Cortex of kidney (tissue), 1 donor: ENCODE data around the gene ANKRD42.
A peak's percentile ranks its signal among the peaks of the same experiment; 100 is the strongest.

ENCODE experiments used
- DNase-seq: peaks from one replicate; lab custom pipeline; 2025; lab: John Stamatoyannopoulos, UW

ANKRD42 gene

GRCh38 chr11:83193315-83194280 lies at the start of gene ANKRD42:
TSS of gene ANKRD42 (plus strand) at chr11:83193712. CDS start at chr11:83194671, 959 bp downstream.
- DNase-seq, result no peak

DNA sequence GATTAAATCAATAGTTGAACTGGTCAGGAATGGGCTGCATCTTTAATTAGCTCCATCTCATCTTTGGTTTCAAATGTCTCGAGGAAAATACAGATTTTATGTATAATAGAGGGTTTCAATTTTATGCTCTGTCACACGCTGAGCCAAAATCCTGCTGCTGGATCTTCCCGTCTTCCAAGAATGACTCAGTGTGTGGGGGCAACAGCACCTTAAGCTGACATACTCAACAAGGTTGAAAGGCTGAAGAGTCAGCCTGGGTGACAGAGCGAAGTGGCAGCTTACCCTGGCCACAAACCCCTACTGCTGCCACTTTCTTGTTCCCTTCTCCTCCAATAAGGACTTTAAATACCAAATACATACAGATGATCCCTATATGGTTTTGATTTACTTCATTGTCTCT lies 45.6 kb upstream of the ANKRD42 start:
- no peak for DNase-seq

GRCh38 chr11:83150450-83150849 lies 43.1 kb upstream of the ANKRD42 start:
- DNase-seq, result no peak

DNA sequence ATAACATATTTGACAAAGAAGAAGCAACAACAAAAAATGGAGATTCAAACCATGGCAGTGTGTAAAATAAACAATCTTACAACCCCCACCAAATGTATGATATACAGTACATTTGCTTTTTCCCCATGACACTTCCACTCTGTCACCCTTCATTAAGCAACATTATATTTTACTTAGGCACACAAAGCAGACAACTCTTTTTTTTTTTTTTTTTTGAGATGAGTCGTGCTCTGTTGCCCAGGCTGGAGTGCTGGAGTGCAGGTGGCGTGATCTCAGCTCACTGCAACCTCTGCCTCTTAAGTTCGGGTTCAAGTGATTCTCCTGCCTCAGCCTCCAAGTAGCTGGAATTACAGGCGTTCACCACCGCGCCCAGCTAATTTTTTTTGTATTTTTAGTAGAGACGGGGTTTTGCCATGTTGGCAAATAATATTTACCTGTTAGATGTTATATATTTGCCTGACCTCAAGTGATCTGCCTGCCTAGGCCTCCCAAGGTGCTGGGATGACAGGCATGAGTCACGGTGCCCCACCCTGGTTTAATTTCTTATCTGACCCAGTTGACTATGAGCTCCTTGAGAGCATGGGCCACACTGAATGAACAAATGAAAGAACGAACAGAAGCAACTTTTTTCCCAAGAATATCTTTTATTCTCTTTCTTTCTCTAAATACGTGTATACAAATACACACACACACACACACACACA lies 42.1 kb upstream of the ANKRD42 start:
- DNase-seq, result no peak

DNA sequence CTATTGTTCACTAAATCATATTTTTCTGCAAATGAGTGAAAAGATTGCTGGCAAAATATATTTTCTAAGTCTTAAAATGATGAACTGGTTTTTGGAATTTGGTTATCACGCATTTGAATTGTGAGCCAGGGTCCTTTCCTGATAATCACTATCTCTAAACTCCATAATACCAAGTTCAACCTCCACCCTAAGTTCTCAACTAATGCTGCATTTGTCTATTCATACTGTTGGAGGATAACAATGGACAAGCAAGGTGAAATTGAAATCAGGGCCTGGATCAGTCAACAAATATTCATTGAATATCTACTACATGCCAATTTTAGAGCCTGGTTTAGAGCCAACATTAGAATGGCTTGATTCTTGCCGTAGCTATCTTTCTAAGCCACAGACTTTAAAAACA lies 41.2 kb upstream of the ANKRD42 start:
- DNase-seq, result no peak

DNA sequence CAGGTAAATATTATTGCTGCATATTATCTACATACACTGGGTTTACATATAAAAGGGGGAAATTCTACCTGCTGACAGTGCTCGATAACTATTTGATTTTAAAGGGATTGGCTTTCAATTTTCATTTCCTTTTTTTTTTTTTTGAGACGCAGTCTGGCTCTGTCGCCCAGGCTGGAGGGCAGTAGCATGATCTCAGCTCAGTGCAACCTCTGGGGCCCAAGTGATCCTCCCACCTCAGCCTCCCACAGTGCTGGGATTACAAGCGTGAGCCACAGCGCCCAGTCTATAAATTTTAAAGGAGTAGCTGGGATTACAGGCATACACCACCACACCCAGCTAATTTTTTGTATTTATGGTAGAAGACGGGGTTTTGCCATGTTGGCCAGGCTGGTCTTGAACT lies 39.7 kb upstream of the ANKRD42 start:
- DNase-seq, result no peak

DNA sequence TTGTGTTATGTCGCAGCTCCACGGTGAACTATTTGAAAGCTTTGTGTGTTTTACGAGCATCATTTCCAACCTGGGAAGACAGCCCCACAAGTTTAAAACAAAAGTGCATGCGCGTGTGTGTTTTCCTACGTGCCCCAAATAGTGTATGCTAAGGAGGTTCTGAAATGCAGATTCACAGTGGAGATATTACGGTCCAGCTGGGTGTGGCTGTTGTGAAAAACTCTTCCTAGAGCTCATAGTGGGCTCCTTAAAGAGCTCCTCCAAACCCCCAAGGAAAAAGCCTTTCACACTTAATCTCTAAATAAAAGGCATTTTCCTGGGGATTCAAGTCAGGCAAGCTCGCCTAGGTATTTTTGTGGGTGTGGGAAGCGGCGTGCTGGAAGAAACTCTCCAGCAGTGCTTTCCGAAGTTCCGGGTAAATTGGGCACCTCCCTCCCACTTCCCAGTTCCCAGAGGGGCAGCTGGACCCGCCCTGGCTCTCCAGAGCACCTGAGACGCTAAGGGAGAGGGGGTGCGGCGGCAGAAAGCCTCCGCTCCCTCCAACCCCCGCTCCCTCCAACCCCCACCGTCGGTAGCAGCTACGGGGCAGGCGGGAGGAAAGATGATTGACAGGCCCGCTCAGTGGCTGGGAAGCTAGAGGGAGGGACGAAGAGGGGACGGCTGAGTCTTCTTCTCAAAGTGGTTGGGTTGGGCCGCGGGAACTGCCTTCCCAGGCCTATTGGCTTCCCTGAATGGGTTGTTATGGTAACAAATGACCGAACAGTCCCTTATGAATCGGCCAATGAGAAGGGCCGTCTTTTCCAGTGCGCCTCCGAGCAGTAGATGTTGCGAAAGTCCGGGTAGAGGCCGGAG lies 37.1 kb upstream of the ANKRD42 start:
- peak; percentile 54 for DNase-seq

DNA sequence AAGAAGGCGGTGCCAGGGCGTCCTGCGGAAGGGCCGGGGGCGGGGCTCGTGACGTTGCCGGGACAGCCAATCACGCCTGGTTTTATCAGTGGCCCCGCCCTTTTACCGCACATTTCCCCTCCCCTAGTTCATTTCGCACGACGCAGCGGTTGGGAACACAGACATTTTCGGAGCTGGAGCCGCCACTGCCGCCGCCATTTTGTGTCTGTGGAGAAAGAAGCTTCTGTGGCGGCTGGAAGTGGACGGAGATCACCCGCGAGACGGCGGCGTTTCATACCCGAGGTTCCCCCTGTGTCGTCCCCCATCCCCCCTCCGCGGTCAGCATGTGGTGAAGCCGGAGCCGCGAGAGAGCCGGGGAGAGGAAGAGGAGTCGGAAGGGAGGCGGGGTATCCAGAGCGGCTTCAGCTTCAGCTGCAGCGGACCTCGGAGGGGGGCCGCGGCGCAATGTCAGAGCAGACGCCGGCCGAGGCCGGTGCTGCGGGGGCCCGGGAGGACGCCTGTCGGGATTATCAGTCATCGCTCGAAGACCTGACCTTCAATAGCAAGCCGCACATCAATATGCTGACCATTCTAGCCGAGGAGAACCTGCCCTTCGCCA lies 36.4 kb upstream of the ANKRD42 start, which contains the start of gene PCF11:
Gene PCF11, plus strand, starts transcription at position 136 of the 598 bp plus-strand sequence. Its CDS starts 309 bp downstream, at position 445.
- peak; percentile 54 for DNase-seq

DNA sequence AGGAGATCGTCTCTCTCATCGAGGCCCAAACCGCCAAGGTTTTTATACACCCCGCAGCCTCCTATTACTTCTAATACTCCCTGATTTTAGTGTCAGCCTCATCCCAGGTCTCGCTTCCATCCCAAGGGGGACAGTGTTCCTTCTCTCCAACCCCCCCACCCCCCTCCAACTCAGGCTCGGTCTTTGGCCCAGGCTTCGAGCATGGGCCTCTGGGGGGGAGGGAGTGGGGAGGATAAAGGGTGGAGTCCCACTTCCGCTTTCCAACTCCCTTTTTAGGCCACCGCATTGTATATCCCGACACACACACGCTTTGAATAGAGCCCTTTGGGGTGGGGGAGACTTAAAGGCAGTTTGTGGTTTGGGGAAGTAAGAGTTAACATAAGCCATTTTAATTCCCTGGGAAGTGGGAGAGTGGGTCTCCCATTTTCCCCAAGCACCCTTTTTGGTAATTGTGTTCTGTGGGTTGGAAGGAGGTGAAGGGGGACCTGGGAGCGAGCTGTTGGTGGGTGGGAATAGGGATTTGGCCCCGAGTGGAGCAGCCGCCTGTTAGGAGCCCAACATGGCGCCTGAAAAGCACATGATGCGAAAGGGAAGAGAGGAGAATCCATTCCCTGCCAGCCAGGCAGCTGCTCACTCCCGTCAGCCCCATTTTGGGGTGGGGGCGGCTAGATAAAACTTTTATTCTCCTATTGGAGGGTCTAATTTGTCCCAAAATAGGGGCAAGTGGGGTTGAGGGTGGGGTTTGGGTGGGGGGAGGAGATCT lies 35.7 kb upstream of the ANKRD42 start:
- DNase-seq, result no peak

GRCh38 chr11:83158357-83158786 lies 35.1 kb upstream of the ANKRD42 start:
- no peak for DNase-seq

GRCh38 chr11:83158965-83159901 lies 34.3 kb upstream of the ANKRD42 start:
- no peak for DNase-seq

GRCh38 chr11:83159902-83160865 lies 33.3 kb upstream of the ANKRD42 start:
- no peak for DNase-seq

DNA sequence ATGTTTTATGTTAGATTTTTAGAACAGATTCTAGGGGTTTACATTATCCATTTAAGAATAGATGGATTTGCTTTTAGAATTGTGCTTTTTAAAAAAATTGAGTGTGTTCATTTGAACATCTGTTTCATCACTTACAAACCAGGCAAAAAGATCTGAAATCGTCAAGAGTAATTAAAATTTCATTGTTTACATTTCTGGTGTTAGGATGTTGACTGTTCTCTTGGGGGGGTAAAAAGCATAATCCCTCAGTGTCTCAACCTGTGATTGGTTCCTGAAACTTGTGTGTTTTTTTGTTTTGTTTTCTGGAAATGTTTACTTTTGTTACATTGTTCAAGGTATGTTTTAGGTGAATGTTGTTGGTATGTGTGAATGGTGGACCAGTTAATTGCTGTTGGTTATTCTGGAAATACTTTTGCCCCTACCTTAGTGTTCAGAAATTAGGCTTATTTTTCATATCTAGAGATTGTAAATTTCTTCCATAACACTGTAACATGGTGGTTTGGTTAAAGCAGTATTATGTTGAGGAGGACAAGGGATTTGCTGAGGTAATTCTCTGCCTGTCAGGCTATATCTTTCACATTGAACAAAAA lies 31.8 kb upstream of the ANKRD42 start:
- no peak for DNase-seq

GRCh38 chr11:83162377-83162776 lies 31.1 kb upstream of the ANKRD42 start:
- DNase-seq, result no peak

GRCh38 chr11:83166193-83166866 lies 27.2 kb upstream of the ANKRD42 start:
- DNase-seq, result no peak

- DNase-seq, result no peak
These were observed 24.8 kb upstream of the ANKRD42 start for GRCh38 chr11:83168756-83169155.

GRCh38 chr11:83170865-83171264 lies 22.6 kb upstream of the ANKRD42 start:
- no peak for DNase-seq
